ENCODE measurements around the gene SEMA6B.
A peak's percentile ranks its signal among the peaks of the same experiment; 100 is the strongest.

DNA sequence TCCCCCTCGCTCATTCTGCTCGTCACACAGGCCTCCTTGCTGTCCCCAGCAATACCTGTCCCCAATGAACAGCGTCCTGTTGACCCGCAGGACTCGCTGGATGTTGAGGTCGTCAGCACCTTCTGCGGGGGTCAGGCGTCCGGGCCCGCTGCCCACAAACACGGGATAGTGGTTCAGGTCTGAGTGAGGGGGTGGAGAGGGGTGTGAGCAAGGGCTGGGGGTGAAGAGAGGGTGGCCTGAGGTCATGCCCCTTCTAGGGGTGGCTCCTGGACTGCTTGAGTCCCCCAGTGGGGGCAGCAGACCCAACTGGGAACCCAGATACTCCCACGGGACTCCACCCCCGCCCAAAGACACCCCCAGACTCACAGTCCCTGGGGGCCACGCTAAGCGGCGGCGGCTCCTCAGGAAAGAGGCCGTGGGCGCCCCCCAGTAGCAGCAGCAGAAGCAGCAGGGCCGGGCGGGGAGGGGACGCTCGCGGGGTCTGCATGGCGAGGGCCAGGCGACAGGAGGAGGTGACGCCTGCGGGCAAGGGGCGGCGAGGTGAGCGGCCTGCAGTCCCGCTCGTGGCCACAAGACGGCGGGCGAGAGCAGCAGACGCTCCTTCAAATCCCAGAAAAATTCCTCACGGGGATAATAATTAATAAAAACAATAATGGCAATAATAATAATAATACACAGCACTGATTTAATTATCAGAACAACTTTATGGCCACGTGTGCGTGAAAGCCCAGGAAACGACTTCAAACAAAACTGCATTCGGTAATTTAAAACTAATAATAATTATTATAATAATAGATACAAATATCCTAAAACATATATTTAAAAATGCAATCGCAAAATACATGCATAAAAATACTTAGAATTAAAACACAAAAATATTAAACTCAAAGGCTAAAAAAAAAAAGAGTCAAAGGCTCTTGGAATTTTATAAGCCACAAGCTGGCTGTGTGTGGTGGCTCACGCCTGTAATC is 1.2 kb downstream of the SEMA6B start:
- TF ChIP-seq, protein P1, sequence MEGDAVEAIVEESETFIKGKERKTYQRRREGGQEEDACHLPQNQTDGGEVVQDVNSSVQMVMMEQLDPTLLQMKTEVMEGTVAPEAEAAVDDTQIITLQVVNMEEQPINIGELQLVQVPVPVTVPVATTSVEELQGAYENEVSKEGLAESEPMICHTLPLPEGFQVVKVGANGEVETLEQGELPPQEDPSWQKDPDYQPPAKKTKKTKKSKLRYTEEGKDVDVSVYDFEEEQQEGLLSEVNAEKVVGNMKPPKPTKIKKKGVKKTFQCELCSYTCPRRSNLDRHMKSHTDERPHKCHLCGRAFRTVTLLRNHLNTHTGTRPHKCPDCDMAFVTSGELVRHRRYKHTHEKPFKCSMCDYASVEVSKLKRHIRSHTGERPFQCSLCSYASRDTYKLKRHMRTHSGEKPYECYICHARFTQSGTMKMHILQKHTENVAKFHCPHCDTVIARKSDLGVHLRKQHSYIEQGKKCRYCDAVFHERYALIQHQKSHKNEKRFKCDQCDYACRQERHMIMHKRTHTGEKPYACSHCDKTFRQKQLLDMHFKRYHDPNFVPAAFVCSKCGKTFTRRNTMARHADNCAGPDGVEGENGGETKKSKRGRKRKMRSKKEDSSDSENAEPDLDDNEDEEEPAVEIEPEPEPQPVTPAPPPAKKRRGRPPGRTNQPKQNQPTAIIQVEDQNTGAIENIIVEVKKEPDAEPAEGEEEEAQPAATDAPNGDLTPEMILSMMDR (IDR thresholded peaks at IDR 0.05 in 8 of 11, conservative IDR thresholded peaks at IDR 0.05 in 3 of 11): peak; percentile 87 to 99 (median 97)
- TF ChIP-seq POLR2A (IDR thresholded peaks at IDR 0.05) (no peak), POLR2AphosphoS5 (IDR thresholded peaks at IDR 0.05) (peak in 2 of 3 donors; percentile 18 to 73)

Data from spleen (tissue), 7 donors.